ENCODE data around the gene CTU2.

The CTU2 gene

GRCh38 chr16:88747588-88748301 lies 41.4 kb downstream of the CTU2 start:
- no peak for DNase-seq

- no peak for DNase-seq
Measured at GRCh38 chr16:88748364-88748763, 42.1 kb downstream of the CTU2 start.

GRCh38 chr16:88749358-88749757 lies 43.1 kb downstream of the CTU2 start:
- DNase-seq: no peak

- no peak for DNase-seq
Measured at GRCh38 chr16:88750854-88751253, 44.6 kb downstream of the CTU2 start.

GRCh38 chr16:88752386-88753002 lies 46.2 kb downstream of the CTU2 start:
- DNase-seq: no peak

- no peak for DNase-seq
Measured at GRCh38 chr16:88753191-88753590, 46.9 kb downstream of the CTU2 start.

GRCh38 chr16:88753602-88754001 lies 47.3 kb downstream of the CTU2 start:
- DNase-seq: no peak

- no peak for DNase-seq
Measured at GRCh38 chr16:88754109-88754911, 48.0 kb downstream of the CTU2 start.

- no peak for DNase-seq
Measured at GRCh38 chr16:88754912-88755744, 48.8 kb downstream of the CTU2 start.

GRCh38 chr16:88755745-88756443 lies 49.6 kb downstream of the CTU2 start:
- no peak for DNase-seq

- DNase-seq: no peak
Measured at GRCh38 chr16:88758227-88758943, 52.1 kb downstream of the CTU2 start.

GRCh38 chr16:88758944-88759244 lies 52.6 kb downstream of the CTU2 start:
- DNase-seq: no peak

GRCh38 chr16:88759245-88759975 lies 53.1 kb downstream of the CTU2 start:
- DNase-seq: no peak

- DNase-seq: no peak
Measured at GRCh38 chr16:88759976-88760350, 53.7 kb downstream of the CTU2 start.

- DNase-seq: no peak
Measured at GRCh38 chr16:88760424-88761142, 54.3 kb downstream of the CTU2 start.

GRCh38 chr16:88761143-88761534 lies 54.8 kb downstream of the CTU2 start:
- no peak for DNase-seq

GRCh38 chr16:88761830-88762229 lies 55.5 kb downstream of the CTU2 start:
- no peak for DNase-seq

GRCh38 chr16:88762258-88762870 lies 56.1 kb downstream of the CTU2 start:
- no peak for DNase-seq

GRCh38 chr16:88762941-88763340 lies 56.6 kb downstream of the CTU2 start:
- no peak for DNase-seq

GRCh38 chr16:88763502-88764053 lies 57.3 kb downstream of the CTU2 start:
- no peak for DNase-seq

All from NCI-H1417 treated with DMSO at 0.1 percent for 48 hours (cell line).